ENCODE data around the gene CDC20B.
A peak's percentile ranks its signal among the peaks of the same experiment; 100 is the strongest.

CDC20B gene

DNA sequence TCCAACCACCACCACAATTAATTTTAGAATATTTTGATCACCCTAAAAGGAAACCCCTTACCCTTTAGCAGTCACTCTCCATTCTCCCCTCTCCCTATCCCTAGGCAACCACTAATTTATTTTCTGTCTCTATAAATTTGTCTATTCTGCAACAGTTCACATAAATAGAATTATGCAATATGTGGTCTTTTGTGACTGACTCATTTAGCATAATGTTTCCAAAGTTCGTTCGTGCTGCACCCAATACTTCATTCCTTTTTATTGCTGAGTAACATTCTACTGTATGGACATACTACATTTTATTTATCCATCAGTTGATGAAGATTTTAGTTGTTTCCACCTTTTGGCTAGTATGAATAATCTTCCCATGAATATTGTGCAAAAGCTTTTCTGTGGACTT is 18.2 kb upstream of the CDC20B start:
- no peak overlapping the region for H3K9ac ChIP-seq
- no peak overlapping the region for H3K27ac ChIP-seq
- no peak overlapping the region for H3K4me3 ChIP-seq
- H3K4me2 ChIP-seq: no peak overlapping the region
- no peaks in the 10 kb centered on the region for H4K20me1 ChIP-seq
- TF ChIP-seq Cebpa-rat (IDR thresholded peaks at IDR 0.05): no peak
- no peaks in the 10 kb centered on the region for H3K9me3 ChIP-seq (replicated peaks in 1 of 11)
- no peaks in the 10 kb centered on the region for H3K4me1 ChIP-seq
- H3K27me3 ChIP-seq: no peaks in the 10 kb centered on the region; a peak in 1 of 22 replicates
- no peaks in the 10 kb centered on the region for H3K36me3 ChIP-seq

GRCh38 chr5:55188656-55189540 is 15.9 kb upstream of the CDC20B start:
- no peaks in the 10 kb centered on the region for H3K4me1 ChIP-seq
- H3K27me3 ChIP-seq: no peaks in the 10 kb centered on the region; a peak in 1 of 22 replicates
- H4K20me1 ChIP-seq: no peaks in the 10 kb centered on the region
- H3K27ac ChIP-seq: no peak overlapping the region
- no peaks in the 10 kb centered on the region for H3K9me3 ChIP-seq (replicated peaks in 1 of 11)
- H3K36me3 ChIP-seq: no peaks in the 10 kb centered on the region
- no peak overlapping the region for H3K4me3 ChIP-seq
- TF ChIP-seq Cebpa-rat (IDR thresholded peaks at IDR 0.05): no peak
- no peak overlapping the region for H3K4me2 ChIP-seq
- H3K9ac ChIP-seq: no peak overlapping the region

DNA sequence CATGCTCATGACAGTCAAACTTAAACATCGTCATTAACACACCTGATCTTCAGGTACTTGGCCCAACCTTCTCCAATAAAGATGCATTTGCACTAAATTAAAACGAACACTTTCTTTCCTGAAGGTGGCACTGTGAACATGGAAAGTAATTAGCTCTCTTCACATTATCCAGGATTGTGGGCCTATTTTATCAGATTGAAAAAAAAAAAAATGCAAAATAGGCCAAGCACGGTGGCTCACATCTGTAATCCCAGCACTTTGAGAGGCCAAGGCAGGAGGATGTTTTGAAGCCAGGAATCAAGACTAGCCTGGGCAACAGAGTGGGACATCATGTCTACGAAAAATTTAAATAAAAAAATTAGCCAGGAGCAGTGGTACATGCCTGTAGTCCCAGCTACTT is 14.4 kb upstream of the CDC20B start:
- no peak for TF ChIP-seq Cebpa-rat (IDR thresholded peaks at IDR 0.05)
- Histone ChIP-seq H3K9ac (no peak overlapping the region), H3K36me3 (no peaks in the 10 kb centered on the region), H3K4me2 (no peak overlapping the region), H4K20me1 (no peaks in the 10 kb centered on the region), H3K27me3 (no peaks in the 10 kb centered on the region), H3K4me3 (no peak overlapping the region), H3K9me3 (replicated peaks in 1 of 11) (peaks cover 0 to 4% (median 0%) of the 10 kb centered on the region in 11 experiments; a peak in 1 of 22 replicates), H3K27ac (no peak overlapping the region), H3K4me1 (no peaks in the 10 kb centered on the region)

GRCh38 chr5:55180016-55180415 is 7.0 kb upstream of the CDC20B start:
- Histone ChIP-seq H3K9me3 (replicated peaks in 1 of 11) (peaks cover 0 to 4% (median 0%) of the 10 kb centered on the region in 11 experiments; a peak in 1 of 22 replicates), H3K4me1 (peaks cover 13 to 18% (median 15%) of the 10 kb centered on the region in 10 experiments), H4K20me1 (peaks cover 0 to 12% (median 4%) of the 10 kb centered on the region in 11 experiments; a peak in 10 of 22 replicates), H3K27me3 (peaks cover 21 to 38% (median 33%) of the 10 kb centered on the region in 11 experiments), H3K4me3 (no peak overlapping the region), H3K9ac (no peak overlapping the region), H3K27ac (no peak overlapping the region), H3K36me3 (no peaks in the 10 kb centered on the region), H3K4me2 (no peak overlapping the region)
- no peak for TF ChIP-seq Cebpa-rat (IDR thresholded peaks at IDR 0.05)

DNA sequence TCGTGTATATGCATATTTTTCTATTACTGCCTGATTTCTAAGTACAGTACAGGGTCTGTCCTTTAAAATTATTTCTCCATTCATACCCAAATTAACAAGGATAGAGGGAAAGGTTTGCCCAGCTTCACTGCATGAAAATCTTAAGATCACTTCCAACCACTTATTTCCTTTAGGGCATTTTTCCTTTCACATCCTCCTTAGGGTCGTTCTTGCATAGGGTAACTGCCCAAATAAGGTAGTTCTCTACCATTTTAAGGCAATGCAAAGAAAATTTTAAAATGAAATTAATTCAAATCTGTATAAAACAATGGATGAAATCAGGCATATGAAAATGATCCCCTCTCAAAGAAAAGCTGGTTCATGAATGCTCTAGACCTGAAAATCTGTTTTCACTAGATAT is 4.1 kb upstream of the CDC20B start:
- TF ChIP-seq Cebpa-rat (IDR thresholded peaks at IDR 0.05): no peak
- no peak overlapping the region for H3K27ac ChIP-seq
- H4K20me1 ChIP-seq: peaks cover 0 to 22% (median 10%) of the 10 kb centered on the region in 11 experiments; a peak in 13 of 22 replicates
- H3K4me1 ChIP-seq: peaks cover 24 to 34% (median 30%) of the 10 kb centered on the region in 10 experiments
- H3K4me3 ChIP-seq: peak overlapping the region in 2 of 10 experiments; percentile 49 to 54; a peak in 3 of 20 replicates
- H3K4me2 ChIP-seq: peak overlapping the region; percentile 78 to 98 (median 88); a peak in 20 of 22 replicates
- H3K9me3 ChIP-seq (replicated peaks in 1 of 11): no peaks in the 10 kb centered on the region
- H3K27me3 ChIP-seq: peaks cover 36 to 66% (median 60%) of the 10 kb centered on the region in 11 experiments
- no peaks in the 10 kb centered on the region for H3K36me3 ChIP-seq
- H3K9ac ChIP-seq: no peak overlapping the region

DNA sequence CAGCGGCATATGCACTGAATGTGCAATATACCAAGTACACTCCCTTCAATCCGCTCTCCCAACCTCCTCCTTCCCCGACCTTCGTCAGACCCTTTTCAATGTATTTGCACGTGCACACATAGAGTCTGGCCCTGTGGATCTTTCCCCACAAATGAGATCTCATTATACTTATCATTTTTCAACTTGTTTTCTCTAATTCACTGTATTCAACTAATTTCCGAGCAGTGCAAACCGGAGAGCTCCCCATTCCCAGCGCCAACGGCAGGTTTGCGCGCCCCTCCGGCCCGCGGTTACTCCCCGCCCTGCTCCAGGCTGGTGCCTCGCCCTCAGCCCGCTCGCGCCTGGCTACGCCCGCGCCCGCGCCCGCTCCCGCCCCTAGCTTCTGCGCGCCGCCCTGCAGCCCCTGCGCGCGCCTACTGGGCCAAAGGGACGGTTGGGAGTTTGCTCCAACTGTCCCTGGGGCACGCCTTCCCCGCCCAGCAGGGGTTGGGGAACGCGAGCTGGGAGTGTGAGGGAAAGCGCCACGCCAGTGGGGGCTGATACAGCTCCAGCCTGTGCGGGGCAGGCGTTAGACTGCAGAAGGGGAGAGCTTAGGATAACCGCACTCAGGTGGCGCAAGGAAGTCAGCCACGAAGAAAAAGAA is 3.3 kb upstream of the CDC20B start:
- H3K9ac ChIP-seq: peak overlapping the region in 4 of 11 experiments; percentile 19 to 34 (median 24); a peak in 2 of 22 replicates
- peak overlapping the region; percentile 38 to 67 (median 54) for H3K4me3 ChIP-seq
- H3K27ac ChIP-seq: no peak overlapping the region
- H3K4me1 ChIP-seq: peaks cover 24 to 34% (median 30%) of the 10 kb centered on the region in 10 experiments
- peaks cover 36 to 66% (median 60%) of the 10 kb centered on the region in 11 experiments for H3K27me3 ChIP-seq
- H3K36me3 ChIP-seq: no peaks in the 10 kb centered on the region
- H4K20me1 ChIP-seq: peaks cover 0 to 22% (median 10%) of the 10 kb centered on the region in 11 experiments; a peak in 13 of 22 replicates
- H3K4me2 ChIP-seq: peak overlapping the region; percentile 78 to 98 (median 88)
- H3K9me3 ChIP-seq (replicated peaks in 1 of 11): no peaks in the 10 kb centered on the region
- TF ChIP-seq Cebpa-rat (IDR thresholded peaks at IDR 0.05): no peak

DNA sequence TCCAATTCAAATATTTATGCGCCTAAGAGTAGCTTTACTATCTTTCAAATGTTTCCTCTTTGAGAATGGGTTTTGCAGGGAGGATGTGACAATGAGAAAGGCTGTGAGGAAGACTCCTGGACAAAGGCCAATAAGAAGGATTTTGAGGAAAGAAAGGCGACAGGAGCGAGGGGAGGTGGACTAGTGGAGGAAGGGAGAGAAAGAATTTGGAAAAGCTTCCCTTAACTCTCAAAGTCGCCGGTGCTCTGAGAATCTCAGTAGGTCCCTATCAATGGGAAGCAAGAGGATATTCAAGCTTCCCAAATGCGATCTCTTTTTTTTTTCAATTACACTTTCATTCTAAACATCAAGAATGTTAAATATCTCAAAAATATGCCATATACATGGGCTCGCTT is 2.8 kb upstream of the CDC20B start:
- no peak for TF ChIP-seq Cebpa-rat (IDR thresholded peaks at IDR 0.05)
- Histone ChIP-seq H3K27me3 (peaks cover 36 to 66% (median 60%) of the 10 kb centered on the region in 11 experiments), H3K4me1 (peaks cover 24 to 34% (median 30%) of the 10 kb centered on the region in 10 experiments), H3K4me3 (peak overlapping the region in 8 of 10 experiments; percentile 48 to 67 (median 54); a peak in 15 of 20 replicates), H4K20me1 (peaks cover 0 to 22% (median 10%) of the 10 kb centered on the region in 11 experiments; a peak in 13 of 22 replicates), H3K27ac (no peak overlapping the region), H3K4me2 (peak overlapping the region; percentile 78 to 98 (median 88)), H3K36me3 (no peaks in the 10 kb centered on the region), H3K9me3 (replicated peaks in 1 of 11) (no peaks in the 10 kb centered on the region), H3K9ac (no peak overlapping the region)

GRCh38 chr5:55173687-55174230 is 782 bp upstream of the CDC20B start:
- no peak overlapping the region for H3K27ac ChIP-seq
- peaks cover 35 to 66% (median 60%) of the 10 kb centered on the region in 11 experiments for H3K27me3 ChIP-seq
- peaks cover 24 to 34% (median 30%) of the 10 kb centered on the region in 10 experiments for H3K4me1 ChIP-seq
- H3K9ac ChIP-seq: peak overlapping the region in 9 of 11 experiments; percentile 22 to 67 (median 55); a peak in 15 of 22 replicates
- peaks cover 0 to 22% (median 10%) of the 10 kb centered on the region in 11 experiments; a peak in 13 of 22 replicates for H4K20me1 ChIP-seq
- H3K36me3 ChIP-seq: no peaks in the 10 kb centered on the region
- H3K4me3 ChIP-seq: peak overlapping the region; percentile 53 to 74 (median 62)
- H3K4me2 ChIP-seq: peak overlapping the region; percentile 92 to 99 (median 99)
- no peaks in the 10 kb centered on the region for H3K9me3 ChIP-seq (replicated peaks in 1 of 11)
- no peak for TF ChIP-seq Cebpa-rat (IDR thresholded peaks at IDR 0.05)
